ENCODE results near the gene CPSF4.
"Not testable (repeated sequence)": the region's sequence is repeated elsewhere in the genome, so short reads cannot be mapped to it uniquely, and the experiment has no call there.

Gene CPSF4

DNA sequence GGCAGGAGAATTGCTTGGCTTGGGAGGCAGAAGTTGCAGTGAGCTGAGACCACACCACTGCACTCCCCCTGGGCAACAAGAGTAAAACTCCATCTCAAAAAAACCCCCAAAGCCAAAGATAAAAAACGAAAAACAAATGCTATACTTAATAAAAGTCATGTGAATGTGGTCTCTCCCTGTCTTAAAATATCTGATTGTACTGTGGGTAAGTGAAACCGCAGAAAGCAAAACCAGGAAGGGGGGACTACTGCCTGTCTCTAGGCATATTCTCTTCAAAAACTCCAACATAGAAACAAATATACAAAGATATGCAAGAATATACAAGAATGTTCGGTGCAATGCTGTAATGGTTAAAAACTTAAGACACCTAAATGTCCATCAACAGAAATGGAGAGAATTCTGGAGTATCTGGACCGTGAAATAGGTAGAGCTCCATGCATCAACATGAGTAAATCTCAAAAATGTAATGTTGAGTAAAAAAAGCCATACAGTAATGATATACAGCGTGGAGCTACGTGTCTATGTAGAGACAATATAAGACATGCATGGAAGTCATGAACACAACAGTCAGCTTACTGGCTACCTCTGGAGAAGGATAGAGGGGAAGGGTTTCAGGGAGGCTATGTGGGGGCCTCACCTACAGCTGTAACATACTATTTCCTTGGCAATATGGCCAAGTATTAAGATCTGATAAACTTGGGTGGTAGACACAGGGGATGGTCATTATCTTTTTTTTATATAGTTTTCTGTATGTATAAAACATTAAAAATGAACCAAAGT is 59.2 kb downstream of the CPSF4 start:
- DNase-seq = no peak

DNA sequence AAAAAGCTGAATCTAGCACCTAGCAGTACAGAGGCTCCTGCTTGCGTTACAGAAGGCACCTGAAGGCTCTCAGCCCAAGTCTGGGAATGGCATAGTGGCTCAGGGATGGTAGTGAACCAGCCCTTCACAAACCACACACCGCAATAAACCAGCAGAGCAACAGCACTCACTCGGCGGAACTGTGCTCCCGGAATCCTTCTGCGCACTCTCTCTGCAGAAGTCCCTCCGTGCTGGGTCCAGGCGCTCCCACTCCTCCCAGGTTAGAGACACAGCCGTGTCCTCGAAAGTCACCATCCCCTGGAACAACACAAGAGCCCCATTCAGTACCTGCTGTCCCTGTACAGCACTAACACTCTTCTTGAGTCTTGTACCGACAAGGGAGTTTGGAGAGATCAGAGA is 59.8 kb downstream of the CPSF4 start:
- DNase-seq = no peak

GRCh38 chr7:99499371-99499720 is 60.6 kb downstream of the CPSF4 start:
- DNase-seq = no peak

- peak; percentile 92 for DNase-seq
Measured at GRCh38 chr7:99499721-99500636, 61.2 kb downstream of the CPSF4 start, which contains the start of gene ZNF394. Gene ZNF394, minus strand, starts transcription at chr7:99500281. Its CDS starts 188 bp downstream, at chr7:99500093.

DNA sequence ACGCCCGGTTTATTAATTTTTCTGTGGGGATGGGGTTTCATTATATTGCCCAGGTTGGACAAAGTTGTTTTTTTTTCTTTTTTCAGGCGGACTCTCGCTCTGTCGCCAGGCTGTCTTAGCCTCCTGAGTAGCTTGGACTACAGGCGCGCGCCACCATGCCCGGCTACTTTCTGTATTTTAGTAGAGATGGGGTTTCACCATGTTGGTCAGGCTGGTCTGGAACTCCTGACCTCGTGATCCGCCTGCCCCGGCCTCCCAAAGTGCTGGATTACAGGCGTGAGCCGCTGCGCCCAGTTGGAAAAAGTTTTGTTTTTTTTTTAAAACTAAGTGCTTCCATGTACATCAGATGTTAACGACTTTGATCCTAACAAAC is 61.9 kb downstream of the CPSF4 start:
- no peak for DNase-seq

- DNase-seq = not testable (repeated sequence)
Measured at GRCh38 chr7:99501236-99501635, 62.5 kb downstream of the CPSF4 start.

DNA sequence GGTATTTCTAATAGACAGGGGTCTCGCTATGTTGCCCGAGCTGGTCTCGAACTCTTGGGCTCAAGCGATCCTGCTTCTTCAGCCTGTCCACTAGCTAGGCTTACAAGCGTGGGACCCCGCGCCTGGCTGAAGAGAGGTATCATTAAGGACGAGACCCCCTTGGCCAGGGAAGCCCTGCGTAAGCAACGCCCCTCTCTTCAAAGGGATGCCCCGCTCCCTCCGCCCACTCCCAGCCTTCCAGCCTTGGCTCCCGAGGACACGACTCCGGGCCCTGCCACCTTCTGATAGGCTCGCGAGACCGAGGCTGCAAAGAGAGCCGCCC is 65.5 kb downstream of the CPSF4 start:
- no peak for DNase-seq

GRCh38 chr7:99504603-99505323 is 66.0 kb downstream of the CPSF4 start, which contains the start of gene ZKSCAN5:
Gene ZKSCAN5, plus strand, starts transcription at chr7:99504662. Its CDS starts 1,383 bp downstream, at chr7:99506045.
- peak; percentile 98 for DNase-seq

DNA sequence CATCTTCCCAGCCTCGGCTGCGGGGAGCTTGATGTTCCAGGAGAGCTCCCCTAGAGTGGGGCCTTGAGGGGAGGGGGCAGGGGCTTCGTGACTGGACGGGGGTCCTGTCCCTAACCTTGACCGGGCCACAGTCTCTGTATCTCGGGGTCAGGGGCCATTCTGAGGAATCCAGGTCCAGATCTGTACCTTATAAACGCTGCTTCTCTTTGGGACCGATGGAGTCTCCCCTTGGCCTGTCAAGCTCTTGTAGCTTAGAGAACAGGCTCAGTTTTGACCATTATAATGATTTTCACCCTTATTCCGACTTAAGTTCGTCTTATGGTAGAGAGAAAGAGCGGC is 66.5 kb downstream of the CPSF4 start:
- DNase-seq = no peak

Data from stimulated activated CD4-positive, alpha-beta T cell treated with anti-CD3 and anti-CD28 coated beads, Interleukin-15, amount 100 ng/mL, for 24 hours (primary cell).